Suprapubic skin (tissue), 4 donors: ENCODE measurements around the gene TREH. TPM values are rescaled to one million over a fixed set of nuclear protein-coding genes. Genes with fewer than 3 reads are reported as not detected.

Experiments used
- DNase-seq, 2 donors: peaks; one replicate each; pipeline ENCODE4 v3.0.0-alpha.2; 2019; ENCODE audit warnings: low spot score in 2 of 2
- H3K27ac ChIP-seq: fragments of 200-600 bp; sonication (generic); one replicate; pipeline ENCODE4 v1.5.1; 2019
- H3K27me3 ChIP-seq: fragments of 200-600 bp; sonication (generic); one replicate; pipeline ENCODE4 v1.5.1; 2019
- H3K36me3 ChIP-seq: fragments of 200-600 bp; sonication (generic); one replicate; pipeline ENCODE4 v1.5.1; 2019
- H3K4me1 ChIP-seq: fragments of 200-600 bp; sonication (generic); one replicate; pipeline ENCODE4 v1.5.1; 2019
- H3K4me3 ChIP-seq: fragments of 200-600 bp; sonication (generic); one replicate; pipeline ENCODE4 v1.5.1; 2019; ENCODE audit warnings: mild to moderate bottlenecking
- H3K9me3 ChIP-seq: fragments of 200-600 bp; sonication (generic); one replicate; pipeline ENCODE4 v1.5.1; 2019
- CTCF ChIP-seq, 2 donors: fragments of 200-600 bp in 1 of 2; fragments of 450-650 bp in 1 of 2; sonication (generic) in 1 of 2; IDR thresholded peaks; one replicate each; pipeline ENCODE4 v1.5.1; 2016 to 2019; ENCODE audit warnings: antibody characterized with exemption in 2 of 2, mild to moderate bottlenecking in 1 of 2, moderate library complexity in 1 of 2
- EP300 ChIP-seq: sonication (generic); formaldehyde crosslinking; IDR thresholded peaks from one replicate; pipeline ENCODE4 v1.6.1; 2017; ENCODE audit warnings: antibody characterized with exemption
- POLR2A ChIP-seq, 2 donors: fragments of 450-650 bp; IDR thresholded peaks; one replicate each; pipeline ENCODE4 v1.6.1; 2017; ENCODE audit warnings: antibody characterized with exemption in 2 of 2, mild to moderate bottlenecking in 2 of 2, moderate library complexity in 2 of 2
- POLR2AphosphoS5 ChIP-seq, 3 donors: sonication (generic); formaldehyde crosslinking; IDR thresholded peaks; one replicate each; pipeline ENCODE4 v1.6.1; 2017; ENCODE audit warnings: antibody characterized with exemption in 3 of 3
- WGBS: methylation state at CpG from one replicate; pipeline ENCODE4 v1.1.5; 2018; 5-methylcytosine and 5-hydroxymethylcytosine counted together
- total RNA-seq, 4 donors: library from RNA; depleted of rRNA; stranded (reverse); fragments of >200 nt; gene quantifications; one replicate each; pipeline ENCODE4 v1.1.0, GENCODE V29; 2016

The TREH gene
- total RNA-seq, 4 donors from 2014 or later, result not detected

DNA sequence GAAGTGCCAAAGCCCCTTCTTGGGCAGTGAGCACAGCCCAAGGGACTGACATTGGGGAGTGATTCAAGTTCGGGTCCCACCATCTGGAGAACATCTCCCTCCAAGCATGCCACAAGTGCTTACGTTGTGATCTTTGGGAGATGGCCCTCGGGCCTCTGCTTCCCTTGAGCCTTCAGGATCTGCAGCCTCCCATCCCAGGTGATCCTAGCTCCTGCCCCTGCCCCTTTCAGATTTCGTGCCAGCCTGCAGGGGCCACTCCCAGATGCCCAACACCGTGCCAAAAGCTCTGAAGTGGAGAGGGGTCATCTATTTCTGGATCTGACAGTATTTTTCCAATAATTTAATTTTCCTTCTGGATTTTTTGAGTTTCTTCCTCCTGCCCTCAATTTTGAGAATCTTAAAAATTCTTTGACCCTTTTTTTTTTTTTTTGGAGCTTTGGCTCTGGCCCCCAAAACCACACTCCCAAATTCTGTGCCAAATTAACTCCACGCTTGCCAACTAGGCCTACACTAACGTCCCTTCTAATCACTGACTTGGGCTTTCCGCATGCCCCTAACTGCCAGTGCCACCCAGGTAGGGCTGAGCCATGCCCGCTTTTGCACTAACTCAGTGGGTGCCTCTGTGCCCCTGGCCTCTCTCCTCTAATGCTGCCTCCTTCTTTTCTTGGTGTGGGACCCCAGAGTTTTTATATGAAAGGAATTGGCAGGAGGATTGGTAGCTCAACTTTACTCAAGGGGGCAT lies 46.7 kb downstream of the TREH start:
- no peak overlapping the region for H3K4me3 ChIP-seq
- peaks cover 65% of the 10 kb centered on the region for H3K4me1 ChIP-seq
- TF ChIP-seq POLR2A (IDR thresholded peaks at IDR 0.05), result no peak
- no peak for TF ChIP-seq POLR2AphosphoS5 (IDR thresholded peaks at IDR 0.05)
- no peak for TF ChIP-seq EP300
- H3K9me3 ChIP-seq, result no peaks in the 10 kb centered on the region
- no peak for DNase-seq
- H3K36me3 ChIP-seq, result peaks cover 44% of the 10 kb centered on the region
- H3K27ac ChIP-seq, result no peak overlapping the region
- no peaks in the 10 kb centered on the region for H3K27me3 ChIP-seq
- WGBS, result 60% methylated on average over 9 of the region's 9 CpGs

DNA sequence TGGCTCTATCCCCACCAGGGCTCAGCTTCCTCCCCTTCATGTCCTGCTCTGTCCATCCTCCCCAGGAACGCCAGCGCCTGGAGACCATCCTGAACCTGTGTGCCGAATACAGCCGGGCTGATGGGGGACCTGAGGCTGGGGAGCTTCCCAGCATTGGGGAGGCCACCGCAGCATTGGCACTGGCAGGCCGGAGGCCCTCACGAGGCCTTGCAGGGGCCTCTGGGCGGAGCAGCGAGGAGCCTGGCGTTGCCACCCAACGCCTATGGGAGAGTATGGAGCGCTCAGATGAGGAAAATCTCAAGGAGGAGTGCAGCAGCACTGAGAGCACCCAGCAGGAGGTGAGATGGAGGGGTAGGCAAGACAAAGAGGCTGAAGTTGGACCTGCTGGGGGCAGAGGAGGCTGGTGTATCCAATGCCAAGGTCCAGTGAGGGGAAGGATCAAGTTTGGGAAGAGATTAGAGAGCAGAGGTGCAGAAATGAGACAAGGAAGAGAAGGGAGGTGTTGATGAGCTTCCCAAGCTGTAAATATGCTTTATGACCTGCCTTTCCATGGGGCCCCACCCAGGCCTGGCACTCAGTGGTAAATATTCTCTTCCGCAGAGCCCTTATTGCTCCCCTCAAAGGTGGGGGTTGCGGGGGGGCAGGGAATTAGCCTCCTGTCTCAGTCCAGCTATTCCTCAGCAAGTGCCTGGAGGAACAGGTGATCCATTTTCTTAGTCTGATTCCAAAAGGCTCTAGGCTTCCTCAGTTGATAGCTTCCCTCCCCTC lies 48.1 kb downstream of the TREH start:
- no peaks in the 10 kb centered on the region for H3K27me3 ChIP-seq
- no peak overlapping the region for H3K4me3 ChIP-seq
- peaks cover 48% of the 10 kb centered on the region for H3K36me3 ChIP-seq
- DNase-seq, result no peak
- TF ChIP-seq POLR2A (IDR thresholded peaks at IDR 0.05) (no peak), CTCF (IDR thresholded peaks at IDR 0.05) (no peak), POLR2AphosphoS5 (IDR thresholded peaks at IDR 0.05) (no peak), EP300 (no peak)
- WGBS, result 64% methylated on average over 12 of the region's 14 CpGs
- H3K9me3 ChIP-seq, result no peaks in the 10 kb centered on the region
- H3K4me1 ChIP-seq, result peaks cover 68% of the 10 kb centered on the region
- no peak overlapping the region for H3K27ac ChIP-seq

- Histone ChIP-seq H3K9me3 (no peaks in the 10 kb centered on the region), H3K27ac (no peak overlapping the region), H3K36me3 (peaks cover 45% of the 10 kb centered on the region), H3K4me1 (peaks cover 70% of the 10 kb centered on the region), H3K4me3 (no peak overlapping the region), H3K27me3 (no peaks in the 10 kb centered on the region)
- 65% methylated on average over 6 of the region's 6 CpGs for WGBS
- TF ChIP-seq CTCF (IDR thresholded peaks at IDR 0.05), result no peak
- TF ChIP-seq POLR2A (IDR thresholded peaks at IDR 0.05), result no peak
- TF ChIP-seq POLR2AphosphoS5 (IDR thresholded peaks at IDR 0.05), result no peak
- no peak for TF ChIP-seq EP300
- DNase-seq, result no peak
Measured at GRCh38 chr11:118629761-118630661, 49.4 kb downstream of the TREH start.

- TF ChIP-seq POLR2A (IDR thresholded peaks at IDR 0.05) (no peak), POLR2AphosphoS5 (IDR thresholded peaks at IDR 0.05) (no peak), EP300 (no peak), CTCF (IDR thresholded peaks at IDR 0.05) (no peak)
- 53% methylated on average over 5 of the region's 5 CpGs for WGBS
- Histone ChIP-seq H3K4me1 (peaks cover 65% of the 10 kb centered on the region), H3K36me3 (peaks cover 49% of the 10 kb centered on the region), H3K9me3 (no peaks in the 10 kb centered on the region), H3K27ac (no peak overlapping the region), H3K27me3 (no peaks in the 10 kb centered on the region), H3K4me3 (no peak overlapping the region)
- DNase-seq, result no peak
Measured at GRCh38 chr11:118628861-118629549, 50.4 kb downstream of the TREH start.

DNA sequence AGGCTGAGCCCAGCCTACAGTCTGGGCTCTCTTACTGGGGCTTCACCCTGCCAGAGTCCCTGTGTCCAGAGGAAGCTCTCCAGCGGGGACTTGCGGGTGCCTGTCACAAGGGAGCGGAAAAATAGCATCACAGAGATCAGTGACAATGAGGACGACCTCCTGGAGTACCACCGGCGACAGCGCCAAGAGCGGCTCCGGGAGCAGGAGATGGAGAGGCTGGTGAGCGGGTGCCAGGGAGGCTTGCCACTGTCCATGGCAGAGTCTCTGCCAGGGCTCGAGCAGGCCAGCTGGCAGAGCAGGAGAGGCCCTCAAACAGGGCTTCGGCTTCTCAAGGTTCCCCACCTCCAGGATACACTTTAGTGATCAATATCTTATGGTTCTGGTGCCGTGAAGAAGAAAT lies 51.0 kb downstream of the TREH start:
- DNase-seq, result no peak
- 57% methylated on average over 11 of the region's 13 CpGs for WGBS

More for the DNA sequence above, 51.0 kb downstream of the TREH start:
- Histone ChIP-seq H3K36me3 (peaks cover 49% of the 10 kb centered on the region), H3K4me1 (peaks cover 63% of the 10 kb centered on the region), H3K27me3 (no peaks in the 10 kb centered on the region), H3K9me3 (no peaks in the 10 kb centered on the region), H3K4me3 (no peak overlapping the region), H3K27ac (no peak overlapping the region)
- TF ChIP-seq POLR2AphosphoS5 (IDR thresholded peaks at IDR 0.05) (no peak), POLR2A (IDR thresholded peaks at IDR 0.05) (no peak), EP300 (no peak), CTCF (IDR thresholded peaks at IDR 0.05) (no peak)
